Neural cell (in vitro differentiated cells): ENCODE data around the gene BZW1.

Source experiments
- CTCF ChIP-seq: fragments of 450-650 bp; IDR thresholded peaks from 2 replicates; pipeline ENCODE4 v1.5.1; 2014; ENCODE audit warnings: antibody characterized with exemption, mild to moderate bottlenecking, moderate library complexity; ENCODE audit not compliant: poor library complexity, severe bottlenecking
- EP300 ChIP-seq: fragments of 450-650 bp; conservative IDR thresholded peaks from 2 replicates; pipeline ENCODE4 v1.6.1; 2014; ENCODE audit warnings: antibody characterized with exemption, mild to moderate bottlenecking, moderate library complexity; ENCODE audit not compliant: poor library complexity, severe bottlenecking
- EZH2 ChIP-seq: fragments of 200-600, 300-800 bp; shearing (Covaris generic), sonication (generic); IDR thresholded peaks from 2 replicates; pipeline ENCODE4 v1.6.1; 2014; ENCODE audit warnings: antibody characterized with exemption, low read length, borderline replicate concordance, mild to moderate bottlenecking; ENCODE audit not compliant: insufficient read depth, poor library complexity, severe bottlenecking
- MXI1 ChIP-seq: fragments of 450-650 bp; conservative IDR thresholded peaks from 2 replicates; pipeline ENCODE4 v1.6.1; 2014; ENCODE audit warnings: antibody characterized with exemption, mild to moderate bottlenecking; ENCODE audit not compliant: poor library complexity, severe bottlenecking
- POLR2AphosphoS5 ChIP-seq: IDR thresholded peaks from 2 replicates; pipeline ENCODE4 v1.6.1; 2012
- RAD21 ChIP-seq: fragments of 450-650 bp; conservative IDR thresholded peaks from 2 replicates; pipeline ENCODE4 v1.6.1; 2014; ENCODE audit warnings: antibody characterized with exemption, mild to moderate bottlenecking, moderate library complexity
- REST ChIP-seq: IDR thresholded peaks from 2 replicates; pipeline ENCODE4 v1.6.1; 2012; ENCODE audit warnings: borderline replicate concordance

- TF ChIP-seq CTCF (no peak), EZH2 (no peak), POLR2AphosphoS5 (no peak), RAD21 (no peak), EP300 (no peak), MXI1 (no peak), REST (no peak)
Observed at GRCh38 chr2:200871151-200871550, 59.4 kb downstream of the BZW1 start.
